ENCODE measurements around the gene OR51E2.
A peak's percentile ranks its signal among the peaks of the same experiment; 100 is the strongest.

OR51E2 gene

DNA sequence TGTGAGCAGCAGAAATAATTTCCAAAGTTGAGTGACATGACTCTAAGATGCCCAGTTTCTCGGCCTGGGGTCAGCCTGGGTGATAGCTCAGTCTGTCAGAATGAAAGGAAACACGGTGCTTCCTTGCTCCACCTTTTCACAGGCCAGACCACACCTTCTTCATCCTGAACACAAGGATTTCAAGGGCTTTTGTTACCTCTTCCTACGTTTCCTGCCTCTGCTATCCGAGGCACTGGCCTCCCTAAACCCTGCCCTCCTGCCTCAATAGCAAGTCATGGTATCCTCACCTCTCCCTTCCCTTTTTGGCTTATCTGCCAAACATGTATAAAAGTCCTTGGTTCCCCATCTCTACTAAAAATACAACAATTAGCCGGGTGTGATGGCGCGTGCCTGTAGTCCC is 55.6 kb downstream of the OR51E2 start:
- Histone ChIP-seq H3K27ac (ENCODE audit: low read depth, low read length) (no peak overlapping the region), H3K4me1 (ENCODE audit: control insufficient read depth in 5 of 5, insufficient read depth in 5 of 5, low read length in 5 of 5) (peaks cover 0 to 50% (median 9%) of the 10 kb centered on the region in 5 donors), H3K9ac (ENCODE audit: low read length in 5 of 5) (no peak overlapping the region), H3K27me3 (ENCODE audit: control insufficient read depth in 5 of 5, insufficient read depth in 4 of 5, low read length in 5 of 5) (peaks cover 0 to 8% (median 4%) of the 10 kb centered on the region in 5 donors), H3K9me3 (ENCODE audit: control insufficient read depth in 5 of 5, low read length in 5 of 5) (no peaks in the 10 kb centered on the region), H3K4me3 (ENCODE audit: low read depth in 1 of 5, low read length in 5 of 5) (no peak overlapping the region), H3K36me3 (ENCODE audit: control insufficient read depth in 5 of 5, insufficient read depth in 5 of 5, low read length in 5 of 5) (no peaks in the 10 kb centered on the region)

DNA sequence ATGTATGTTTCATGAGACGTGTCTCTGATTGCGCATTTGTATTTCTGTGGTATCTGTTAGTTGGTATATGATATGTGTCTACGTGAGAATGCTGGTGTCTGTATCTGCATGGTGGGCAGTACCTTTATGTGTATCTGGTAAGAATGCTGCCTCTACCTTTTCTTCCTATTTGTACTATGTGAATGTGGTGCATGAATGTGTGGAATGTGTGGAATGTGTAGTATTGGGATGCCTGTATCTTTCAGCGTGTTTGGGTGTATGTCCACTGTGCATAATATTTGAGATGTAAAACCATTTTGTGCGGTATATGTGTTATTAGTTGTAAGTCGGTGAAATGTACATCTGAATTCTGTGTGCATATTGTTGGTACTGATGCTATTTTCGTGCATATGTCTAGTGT is 56.2 kb downstream of the OR51E2 start:
- Histone ChIP-seq H3K27ac (ENCODE audit: low read depth, low read length) (no peak overlapping the region), H3K36me3 (ENCODE audit: control insufficient read depth in 5 of 5, insufficient read depth in 5 of 5, low read length in 5 of 5) (no peaks in the 10 kb centered on the region), H3K9ac (ENCODE audit: low read length in 5 of 5) (no peak overlapping the region), H3K27me3 (ENCODE audit: control insufficient read depth in 5 of 5, insufficient read depth in 4 of 5, low read length in 5 of 5) (peaks cover 0 to 8% (median 4%) of the 10 kb centered on the region in 5 donors), H3K9me3 (ENCODE audit: control insufficient read depth in 5 of 5, low read length in 5 of 5) (no peaks in the 10 kb centered on the region), H3K4me1 (ENCODE audit: control insufficient read depth in 5 of 5, insufficient read depth in 5 of 5, low read length in 5 of 5) (peaks cover 0 to 51% (median 11%) of the 10 kb centered on the region in 5 donors), H3K4me3 (ENCODE audit: low read depth in 1 of 5, low read length in 5 of 5) (no peak overlapping the region)

DNA sequence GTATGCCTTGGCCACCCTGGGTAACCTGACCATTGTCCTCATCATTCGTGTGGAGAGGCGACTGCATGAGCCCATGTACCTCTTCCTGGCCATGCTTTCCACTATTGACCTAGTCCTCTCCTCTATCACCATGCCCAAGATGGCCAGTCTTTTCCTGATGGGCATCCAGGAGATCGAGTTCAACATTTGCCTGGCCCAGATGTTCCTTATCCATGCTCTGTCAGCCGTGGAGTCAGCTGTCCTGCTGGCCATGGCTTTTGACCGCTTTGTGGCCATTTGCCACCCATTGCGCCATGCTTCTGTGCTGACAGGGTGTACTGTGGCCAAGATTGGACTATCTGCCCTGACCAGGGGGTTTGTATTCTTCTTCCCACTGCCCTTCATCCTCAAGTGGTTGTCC is 57.7 kb downstream of the OR51E2 start:
- Histone ChIP-seq H3K9me3 (ENCODE audit: control insufficient read depth in 5 of 5, low read length in 5 of 5) (no peaks in the 10 kb centered on the region), H3K36me3 (ENCODE audit: control insufficient read depth in 5 of 5, insufficient read depth in 5 of 5, low read length in 5 of 5) (no peaks in the 10 kb centered on the region), H3K9ac (ENCODE audit: low read length in 5 of 5) (no peak overlapping the region), H3K4me3 (ENCODE audit: low read depth in 1 of 5, low read length in 5 of 5) (no peak overlapping the region), H3K27ac (ENCODE audit: low read depth, low read length) (no peak overlapping the region), H3K27me3 (ENCODE audit: control insufficient read depth in 5 of 5, insufficient read depth in 4 of 5, low read length in 5 of 5) (peaks cover 0 to 8% (median 4%) of the 10 kb centered on the region in 5 donors), H3K4me1 (ENCODE audit: control insufficient read depth in 5 of 5, insufficient read depth in 5 of 5, low read length in 5 of 5) (peaks cover 0 to 43% (median 11%) of the 10 kb centered on the region in 5 donors)

DNA sequence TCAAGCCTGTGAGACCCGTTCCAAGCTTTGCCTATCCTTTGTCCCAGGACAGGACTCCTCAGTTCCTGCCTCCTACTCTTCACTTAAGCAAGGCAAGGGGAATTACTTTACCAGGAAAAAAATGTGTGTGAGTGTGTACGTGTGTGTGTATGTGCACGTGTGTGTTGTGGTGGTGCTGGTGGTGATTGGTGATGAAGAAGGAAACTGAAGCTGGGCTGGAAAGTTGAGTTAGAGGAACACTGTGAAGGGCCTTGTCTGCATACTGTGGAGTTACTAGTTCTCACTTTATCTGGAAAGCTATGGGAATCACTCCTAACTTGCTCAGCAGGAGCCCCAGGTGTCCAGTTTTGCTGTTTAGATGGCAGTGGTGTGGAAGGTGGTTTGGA is 60.0 kb downstream of the OR51E2 start:
- no peak overlapping the region for H3K27ac ChIP-seq (ENCODE audit: low read depth, low read length)
- peak overlapping the region in 1 of 5 donors; percentile 58 for H3K4me3 ChIP-seq (ENCODE audit: low read depth in 1 of 5, low read length in 5 of 5)
- H3K36me3 ChIP-seq (ENCODE audit: control insufficient read depth in 5 of 5, insufficient read depth in 5 of 5, low read length in 5 of 5), result no peaks in the 10 kb centered on the region
- no peak overlapping the region for H3K9ac ChIP-seq (ENCODE audit: low read length in 5 of 5)
- peaks cover 0 to 5% (median 0%) of the 10 kb centered on the region in 5 donors for H3K27me3 ChIP-seq (ENCODE audit: control insufficient read depth in 5 of 5, insufficient read depth in 4 of 5, low read length in 5 of 5)
- peaks cover 0 to 27% (median 10%) of the 10 kb centered on the region in 5 donors for H3K4me1 ChIP-seq (ENCODE audit: control insufficient read depth in 5 of 5, insufficient read depth in 5 of 5, low read length in 5 of 5)
- no peaks in the 10 kb centered on the region for H3K9me3 ChIP-seq (ENCODE audit: control insufficient read depth in 5 of 5, low read length in 5 of 5)

GRCh38 chr11:4636962-4637661 is 60.5 kb downstream of the OR51E2 start, which contains the start of gene OR51D1:
TSS of gene OR51D1 (plus strand) at chr11:4637477. CDS start at chr11:4639791, 2,314 bp downstream.
- Histone ChIP-seq H3K9me3 (ENCODE audit: control insufficient read depth in 5 of 5, low read length in 5 of 5) (no peaks in the 10 kb centered on the region), H3K9ac (ENCODE audit: low read length in 5 of 5) (peak within 1 kb of the TSS in 1 of 5 donors; percentile 51), H3K27me3 (ENCODE audit: control insufficient read depth in 5 of 5, insufficient read depth in 4 of 5, low read length in 5 of 5) (peaks cover 0 to 5% (median 0%) of the 10 kb centered on the region in 5 donors), H3K4me1 (ENCODE audit: control insufficient read depth in 5 of 5, insufficient read depth in 5 of 5, low read length in 5 of 5) (peaks cover 0 to 24% (median 7%) of the 10 kb centered on the region in 5 donors), H3K36me3 (ENCODE audit: control insufficient read depth in 5 of 5, insufficient read depth in 5 of 5, low read length in 5 of 5) (no peaks in the 10 kb centered on the region), H3K4me3 (ENCODE audit: low read depth in 1 of 5, low read length in 5 of 5) (peak within 1 kb of the TSS; percentile 54 to 71 (median 58)), H3K27ac (ENCODE audit: low read depth, low read length) (no peak within 1 kb of the TSS)

GRCh38 chr11:4636136-4636535 is 61.5 kb downstream of the OR51E2 start:
- H3K27ac ChIP-seq (ENCODE audit: low read depth, low read length), result no peak overlapping the region
- no peak overlapping the region for H3K4me3 ChIP-seq (ENCODE audit: low read depth in 1 of 5, low read length in 5 of 5)
- H3K27me3 ChIP-seq (ENCODE audit: control insufficient read depth in 5 of 5, insufficient read depth in 4 of 5, low read length in 5 of 5), result peaks cover 0 to 4% (median 0%) of the 10 kb centered on the region in 5 donors
- no peaks in the 10 kb centered on the region for H3K36me3 ChIP-seq (ENCODE audit: control insufficient read depth in 5 of 5, insufficient read depth in 5 of 5, low read length in 5 of 5)
- no peak overlapping the region for H3K9ac ChIP-seq (ENCODE audit: low read length in 5 of 5)
- H3K9me3 ChIP-seq (ENCODE audit: control insufficient read depth in 5 of 5, low read length in 5 of 5), result no peaks in the 10 kb centered on the region
- H3K4me1 ChIP-seq (ENCODE audit: control insufficient read depth in 5 of 5, insufficient read depth in 5 of 5, low read length in 5 of 5), result peaks cover 0 to 14% (median 7%) of the 10 kb centered on the region in 5 donors
